Measurements from ENCODE around the gene CRYGN.

CRYGN gene

DNA sequence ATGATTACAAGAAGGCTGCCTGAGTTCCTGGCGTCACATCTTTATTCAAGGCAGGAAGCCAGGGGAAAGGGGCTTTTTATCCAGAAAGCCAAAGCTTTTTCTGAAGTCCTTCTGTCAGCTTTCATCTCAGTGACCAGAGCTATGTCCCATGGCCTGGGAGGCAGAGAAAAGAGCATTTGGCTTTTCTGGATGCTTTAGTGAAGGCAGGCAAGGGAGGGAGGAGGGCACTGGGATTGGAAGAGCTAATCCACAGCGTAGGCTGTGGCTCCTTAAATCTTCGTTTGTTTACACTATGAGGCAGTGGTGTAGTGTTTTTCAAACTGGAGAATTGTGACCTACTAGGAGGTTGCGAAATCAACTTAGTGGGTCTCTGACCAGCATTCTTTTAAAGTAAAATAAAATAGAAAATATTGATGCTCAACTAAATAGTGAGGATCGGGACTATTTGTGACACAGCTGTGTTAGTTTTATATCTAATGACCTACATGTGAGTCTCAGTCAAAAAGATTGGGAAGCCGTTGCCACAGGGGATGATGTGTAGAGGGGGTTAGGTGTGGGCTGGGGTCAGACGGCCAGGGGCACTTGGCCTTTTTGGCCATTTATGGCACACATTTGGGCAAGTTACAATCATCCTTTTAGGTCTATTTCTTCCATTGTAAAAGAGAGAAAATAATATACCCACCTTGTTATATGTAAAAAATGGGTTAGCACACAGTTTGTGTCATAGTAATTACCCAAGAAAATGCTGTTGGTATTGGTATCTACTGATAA is 14.1 kb downstream of the CRYGN start:
- DNase-seq = no peak

DNA sequence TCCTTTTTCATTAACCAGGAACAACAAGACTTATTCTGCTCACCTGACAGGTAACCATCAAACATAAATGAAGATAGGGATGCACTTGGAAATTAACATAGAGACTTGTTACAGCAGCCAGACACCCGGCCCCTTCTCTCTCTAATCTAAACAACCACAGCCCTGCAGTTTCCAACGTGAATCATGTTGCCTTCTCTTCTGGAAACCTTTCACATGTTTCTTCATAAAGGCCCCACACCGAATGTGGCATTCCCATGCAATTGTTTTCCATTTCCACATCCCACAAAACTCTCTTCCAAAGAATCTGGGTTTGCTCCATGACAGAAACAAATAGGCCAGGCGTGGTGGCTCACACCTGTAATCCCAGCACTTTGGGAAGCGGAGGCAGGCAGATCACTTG is 15.1 kb downstream of the CRYGN start:
- no peak for DNase-seq

DNA sequence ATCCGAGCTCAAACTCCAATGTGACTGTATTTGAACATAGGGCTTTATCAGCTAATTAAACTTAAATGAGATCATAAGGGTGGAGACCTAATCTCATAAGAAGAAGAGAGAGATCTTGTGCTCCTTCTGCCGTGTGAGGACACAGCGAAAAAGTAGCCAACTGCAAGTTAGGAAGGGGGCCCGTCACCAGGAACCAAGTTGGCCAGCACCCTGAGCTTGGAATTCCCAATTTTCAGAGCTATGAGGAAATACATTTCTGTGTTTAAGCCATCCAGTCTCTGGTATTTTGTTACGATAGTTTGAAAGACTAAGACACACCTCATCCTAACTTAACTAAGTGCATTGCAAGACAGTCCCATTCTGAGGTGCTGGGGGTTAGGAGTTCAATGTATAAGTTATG is 16.0 kb downstream of the CRYGN start:
- no peak for DNase-seq

DNA sequence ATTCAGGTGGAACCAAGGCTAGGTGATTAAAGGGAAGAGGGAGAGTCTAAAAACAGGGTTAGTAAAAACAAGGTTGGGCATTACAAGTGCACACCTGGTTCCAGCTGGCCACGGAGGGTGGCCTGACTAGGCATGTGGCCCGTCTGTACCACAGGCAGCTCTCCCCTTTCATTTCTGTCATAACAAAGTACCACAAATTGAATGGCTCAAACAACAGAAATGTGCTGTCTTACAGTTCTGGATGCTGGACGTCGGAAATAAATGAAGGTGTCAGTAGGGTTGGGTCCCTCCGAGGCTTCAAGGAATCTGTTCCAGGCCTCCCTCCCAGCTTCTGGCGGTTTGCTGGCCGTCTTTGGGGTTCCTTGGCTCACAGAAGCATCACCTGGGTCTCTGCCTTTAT is 16.7 kb downstream of the CRYGN start:
- no peak for DNase-seq

DNA sequence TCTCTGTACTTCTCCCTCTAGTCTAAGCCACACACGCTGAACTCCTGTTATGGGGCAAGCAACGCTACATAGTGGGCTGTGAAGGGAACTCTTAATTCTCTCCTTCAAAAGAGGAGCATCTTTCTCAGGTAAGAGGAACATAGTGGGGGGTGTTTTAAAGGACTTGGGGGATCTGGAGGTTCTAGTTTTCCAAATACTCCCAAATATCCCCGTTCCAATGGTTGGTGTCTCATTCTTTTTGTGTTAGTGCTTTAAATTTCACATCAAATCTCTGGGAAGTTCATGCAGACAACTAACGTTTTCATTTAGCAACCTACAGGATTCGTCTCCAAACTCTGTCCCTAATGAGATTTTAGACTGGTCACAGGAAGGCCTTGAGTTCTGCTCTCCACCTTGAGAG is 17.7 kb downstream of the CRYGN start:
- no peak for DNase-seq

DNA sequence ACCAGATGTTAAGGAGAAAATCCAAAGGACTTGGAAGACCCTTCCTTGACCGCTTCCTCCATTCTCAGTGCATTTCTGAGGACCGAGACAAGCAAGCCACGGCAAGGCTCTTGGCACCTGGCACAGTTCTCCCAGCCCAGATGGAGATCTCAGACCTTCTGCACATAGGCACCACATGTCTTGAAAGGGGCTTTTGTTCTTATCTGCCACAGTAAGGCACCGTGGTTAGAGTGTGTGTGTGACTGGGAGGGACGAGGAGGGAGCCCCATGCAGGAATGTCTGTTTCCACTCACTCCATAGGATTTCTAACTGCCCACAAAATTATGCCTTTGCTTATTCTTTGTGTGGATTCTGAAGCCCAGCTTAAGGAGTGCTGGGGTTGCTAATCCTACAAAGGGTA is 19.8 kb downstream of the CRYGN start:
- no peak for DNase-seq

DNA sequence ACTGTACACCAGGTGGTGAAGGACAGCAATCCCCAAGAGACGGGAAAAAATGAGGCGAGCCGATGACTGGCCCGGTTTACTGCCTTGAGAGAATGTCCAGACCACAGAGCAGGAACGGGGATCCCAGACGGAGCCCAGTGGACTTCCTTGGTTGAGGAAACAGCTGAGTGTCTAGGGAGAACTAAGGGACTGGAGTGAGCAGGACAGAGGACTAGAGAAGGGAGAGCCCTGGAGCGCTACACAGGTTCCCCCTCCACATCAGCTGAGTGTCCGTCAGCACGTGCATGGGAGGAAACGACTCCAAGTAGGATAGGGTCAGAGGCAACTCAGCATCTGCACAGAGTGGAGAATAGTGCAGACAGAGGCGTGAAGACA is 23.0 kb downstream of the CRYGN start:
- no peak for DNase-seq

DNA sequence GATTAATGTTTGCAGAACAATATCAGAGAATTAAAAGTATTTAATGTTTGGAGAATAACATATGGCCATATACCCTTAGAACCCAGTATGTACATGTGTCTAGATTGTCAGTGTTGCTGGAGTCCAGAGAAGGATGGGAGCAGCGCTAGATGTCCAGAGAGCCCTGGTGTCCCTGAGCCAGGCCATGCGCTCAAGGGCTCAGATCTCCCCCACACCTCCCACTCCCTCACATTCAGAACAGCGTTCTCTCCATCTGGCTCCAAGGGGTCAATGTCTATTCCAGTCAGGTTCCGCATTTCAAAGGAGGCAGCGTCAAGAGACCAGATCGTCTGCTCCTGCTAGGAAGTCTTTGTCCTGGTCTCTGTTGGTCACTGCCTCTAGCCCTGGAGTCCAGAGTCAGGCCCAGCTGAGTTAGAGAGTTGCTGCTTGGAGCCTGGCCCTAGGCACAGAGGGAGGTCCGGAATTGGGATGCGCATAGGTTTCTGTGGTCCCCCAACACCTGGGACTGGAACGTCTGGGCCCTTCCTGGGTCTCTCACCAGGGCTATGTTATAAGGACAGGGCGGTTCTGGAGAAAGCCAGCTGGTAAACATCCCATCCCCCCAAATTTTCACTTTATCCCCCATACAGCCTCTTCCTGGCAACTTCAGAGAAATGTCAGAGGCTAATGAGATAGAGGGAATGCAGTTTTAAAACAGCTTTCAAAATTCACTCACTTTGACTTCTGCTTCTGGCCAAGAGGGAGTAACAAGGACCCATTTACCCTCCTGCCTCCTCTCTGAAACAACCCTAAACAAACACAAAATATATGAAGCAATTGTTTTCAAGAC is 23.6 kb downstream of the CRYGN start:
- DNase-seq = no peak

DNA sequence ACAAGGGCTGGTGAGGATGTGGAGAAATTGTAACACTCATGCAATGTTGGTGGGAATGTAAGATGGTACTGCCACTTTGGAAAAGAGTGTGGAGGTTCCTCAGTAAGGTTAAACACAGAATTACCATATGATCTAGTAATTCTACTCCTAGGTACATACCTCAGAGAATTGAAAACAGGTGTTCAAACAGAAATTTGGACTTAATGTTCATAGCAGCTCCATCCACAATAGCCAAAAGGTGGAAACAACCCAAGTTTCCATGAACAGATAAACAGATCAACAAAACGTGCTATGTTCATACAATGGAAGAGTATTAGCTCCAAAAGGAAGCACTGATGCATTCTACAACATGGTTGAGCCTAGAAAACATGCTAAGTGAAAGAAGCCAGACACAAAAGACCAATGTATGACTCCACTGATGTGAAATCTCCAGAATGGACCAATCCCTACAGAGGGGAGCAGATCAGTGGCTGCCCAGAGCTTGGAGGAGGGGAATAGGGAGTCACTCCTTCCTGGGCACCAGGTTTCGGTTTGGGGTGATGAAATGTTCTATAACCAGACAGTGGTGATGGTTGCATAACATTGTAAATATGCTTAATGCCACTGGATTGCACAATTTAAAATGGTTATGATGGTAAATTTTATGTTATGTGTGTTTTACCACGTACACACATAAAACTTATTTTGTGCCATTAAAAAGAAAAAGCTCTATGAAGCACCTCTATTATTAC is 24.4 kb downstream of the CRYGN start:
- no peak for DNase-seq

DNA sequence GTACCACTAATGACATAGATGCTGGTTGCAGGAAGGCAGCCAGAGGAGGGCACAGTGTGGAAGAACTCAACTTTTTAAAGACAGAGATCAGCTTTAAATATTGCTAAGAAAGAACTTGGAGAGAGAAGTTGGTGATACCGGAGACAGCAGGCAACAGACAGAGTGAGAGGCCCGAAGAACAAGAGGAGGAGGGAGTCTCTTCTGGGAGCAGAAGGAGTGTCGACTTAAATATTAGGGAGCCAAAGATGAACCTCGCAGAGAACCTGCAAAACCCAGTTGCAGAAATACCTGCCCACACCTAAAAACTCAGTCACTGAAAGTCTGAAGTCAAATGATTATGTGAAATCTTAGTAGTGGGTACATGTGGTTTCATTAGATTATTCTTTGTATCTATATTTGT is 26.7 kb downstream of the CRYGN start:
- no peak for DNase-seq

DNA sequence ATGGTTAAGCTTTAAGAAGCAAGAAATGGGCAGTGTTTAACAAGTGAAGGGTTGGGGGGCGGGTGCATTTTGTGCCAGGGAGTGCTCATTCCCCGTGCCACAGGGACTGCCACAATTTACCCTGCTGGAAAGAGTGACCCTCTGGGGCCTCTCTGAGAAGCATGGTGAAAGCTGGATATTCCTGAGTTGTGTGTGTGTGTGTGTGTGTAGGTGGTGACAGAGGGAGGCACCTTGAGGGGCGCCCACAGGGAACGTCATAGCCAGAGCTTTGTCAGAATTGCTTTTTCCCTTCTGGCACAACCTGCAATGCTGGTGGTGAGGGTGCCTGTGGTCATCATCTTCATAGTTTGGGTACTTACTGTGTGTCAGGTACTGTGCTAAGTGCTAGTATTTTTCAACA is 27.6 kb downstream of the CRYGN start:
- DNase-seq = no peak

DNA sequence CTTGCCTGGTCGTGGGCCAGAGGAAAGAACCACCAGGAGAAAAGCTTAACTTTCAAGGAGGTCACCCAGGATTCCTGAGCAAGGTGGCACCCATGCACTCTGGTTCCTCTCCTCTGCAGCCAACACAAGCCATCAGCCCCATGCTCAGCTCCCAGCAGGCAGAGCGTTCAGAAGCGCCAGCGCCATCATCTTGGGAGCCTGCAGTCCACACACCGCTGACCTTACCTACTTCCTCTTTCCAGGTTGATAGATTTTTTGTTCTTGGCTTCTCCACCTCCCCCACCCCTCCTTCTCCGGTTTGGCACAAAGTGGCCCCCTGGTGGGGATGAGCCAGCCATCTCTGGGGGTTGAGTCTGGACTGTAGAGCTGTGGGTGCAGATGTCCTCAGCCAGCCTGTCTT is 28.4 kb downstream of the CRYGN start:
- DNase-seq = no peak

DNA sequence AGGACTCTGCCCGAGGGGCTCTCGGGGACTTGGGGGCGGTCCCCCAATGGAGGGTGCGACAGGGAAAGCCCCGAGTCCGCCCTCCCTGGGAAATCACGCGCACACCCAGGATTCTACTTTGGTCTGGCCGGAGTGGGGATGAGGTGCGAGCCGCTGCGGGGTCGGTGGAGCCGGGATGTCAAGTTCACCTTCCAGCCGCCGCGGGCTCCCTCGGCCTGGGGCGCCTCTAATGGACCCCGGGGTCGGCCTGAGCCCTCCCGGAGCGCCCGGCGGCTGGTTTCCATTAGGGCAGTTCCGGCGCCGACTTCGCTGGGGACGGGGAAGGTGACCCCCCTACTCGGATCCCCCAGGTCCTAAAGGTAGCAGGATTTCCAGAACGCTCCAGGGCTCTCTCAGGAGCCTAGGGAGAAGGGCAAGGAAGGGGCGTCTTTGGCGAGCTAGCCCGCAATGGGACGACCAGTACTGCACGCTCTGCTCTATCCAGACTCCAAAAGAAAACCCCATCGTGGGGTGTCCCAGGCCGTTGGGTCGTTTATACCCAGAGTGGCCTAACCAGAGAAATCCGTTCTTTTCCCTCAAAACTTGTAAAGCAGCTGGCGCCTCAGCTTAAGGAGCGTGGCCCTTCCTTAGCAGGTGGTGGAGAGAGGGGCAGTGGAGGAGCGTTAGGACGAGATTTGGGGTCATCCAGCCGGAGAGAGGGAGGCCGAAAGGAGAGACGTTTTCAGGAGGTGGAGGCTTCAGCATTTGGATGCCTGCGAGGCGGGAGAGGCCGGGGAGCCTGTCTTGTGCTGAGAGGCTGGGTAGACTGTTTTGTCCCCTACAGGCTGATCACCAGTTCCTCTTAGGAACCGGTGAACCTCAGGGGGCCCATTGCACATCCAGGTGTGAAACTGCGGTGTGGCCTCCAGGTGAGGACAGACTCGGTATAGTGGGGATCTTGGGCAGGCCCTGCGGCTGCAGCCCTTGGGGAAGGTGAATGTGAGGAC is 29.2 kb downstream of the CRYGN start:
- DNase-seq = no peak

DNA sequence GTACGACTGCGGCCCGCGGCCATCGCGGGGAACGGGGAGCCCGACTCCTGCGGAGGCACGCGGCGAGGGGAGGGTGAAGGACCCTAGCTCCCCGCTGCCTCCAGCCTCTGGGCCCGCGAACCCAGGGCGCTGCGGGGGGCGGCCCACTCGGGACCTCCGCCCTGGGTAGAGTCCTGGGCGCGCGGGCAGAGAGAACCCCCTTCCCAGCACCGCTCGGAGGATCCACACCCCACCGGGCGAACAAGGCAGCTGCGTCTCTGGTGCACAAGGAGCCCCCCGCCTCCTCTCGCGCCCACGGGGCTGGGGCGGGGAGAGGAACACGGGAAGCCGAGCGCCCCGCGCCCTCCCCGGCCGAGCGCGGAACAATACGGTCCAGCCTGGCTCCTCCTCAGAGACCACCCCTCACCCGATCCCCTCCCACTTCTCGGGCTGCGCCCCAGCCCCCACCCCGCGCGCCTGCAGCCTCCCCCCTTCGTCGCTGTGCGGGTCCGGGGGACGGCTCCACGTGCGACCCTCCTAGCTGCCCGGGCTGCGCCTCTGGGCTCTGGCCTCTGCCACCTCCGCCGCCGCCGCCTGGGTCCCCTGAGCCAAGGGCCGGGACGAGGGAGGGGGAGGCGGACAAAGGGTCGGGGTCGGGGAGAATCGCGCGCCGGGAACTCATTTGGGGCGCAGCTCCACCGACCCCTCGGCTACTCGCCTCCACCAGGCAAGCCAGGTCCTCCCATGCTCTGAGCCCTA is 30.1 kb downstream of the CRYGN start, which contains the start of gene WDR86:
WDR86 (minus strand) TSS at position 372 of the 738 bp plus-strand sequence. CDS start 449 bp downstream, outside the sequence.
- no peak for DNase-seq

DNA sequence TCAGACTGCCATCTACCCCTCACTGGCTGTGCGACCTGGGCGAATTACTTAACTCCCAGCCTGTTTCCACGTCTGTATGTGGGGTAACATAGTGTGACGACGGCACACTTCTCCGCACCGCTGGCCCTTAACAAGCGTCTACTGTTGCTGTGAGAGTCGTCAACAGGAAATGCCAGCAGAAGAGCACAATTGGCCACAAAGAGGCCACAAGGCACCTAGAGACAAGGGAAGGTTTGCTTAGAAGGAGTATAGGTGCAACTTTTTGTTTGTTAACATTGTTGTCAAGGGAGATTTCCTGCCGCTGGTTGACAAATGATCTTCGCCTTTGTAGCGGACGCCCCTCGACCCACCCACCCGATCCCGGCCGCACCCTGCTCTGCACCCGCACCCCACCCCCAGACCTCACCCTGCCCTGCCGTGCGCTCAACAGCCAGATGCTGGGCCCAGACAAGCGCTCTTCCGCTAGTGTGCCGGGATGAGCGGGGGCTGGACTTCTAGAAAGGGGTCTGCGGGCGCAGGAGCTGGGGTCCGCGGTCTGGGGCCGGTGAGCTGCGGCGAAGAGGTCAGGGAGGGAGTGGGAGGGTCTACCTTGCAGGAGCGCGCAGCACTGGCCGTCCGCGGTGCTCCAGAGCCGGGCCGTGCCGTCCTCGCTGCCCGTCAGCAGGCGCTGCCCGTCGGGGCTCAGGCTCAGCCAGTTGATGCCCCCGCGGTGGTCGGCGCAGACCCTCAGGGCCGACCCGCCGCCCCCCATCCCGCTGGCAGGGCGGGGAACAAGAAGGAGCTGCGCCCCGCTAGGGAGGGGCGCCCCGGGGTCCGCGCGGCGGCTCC is 30.9 kb downstream of the CRYGN start:
- DNase-seq = no peak

DNA sequence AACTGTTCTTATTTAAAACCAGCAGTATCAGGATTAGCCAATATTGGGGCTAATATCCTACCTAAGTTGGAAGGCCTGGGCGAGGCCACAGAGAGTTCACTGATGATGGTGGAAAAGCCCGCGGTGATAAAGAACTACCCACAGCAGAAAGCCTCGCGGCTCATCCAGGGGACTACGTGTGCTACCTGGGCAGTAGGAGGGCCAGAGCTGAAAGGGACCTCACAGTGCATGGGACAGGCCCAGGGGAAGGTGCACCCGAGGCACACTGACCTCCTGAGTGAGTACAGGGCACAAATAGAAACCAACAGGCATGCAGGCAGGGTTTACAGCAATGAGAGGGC is 31.5 kb downstream of the CRYGN start:
- no peak for DNase-seq

DNA sequence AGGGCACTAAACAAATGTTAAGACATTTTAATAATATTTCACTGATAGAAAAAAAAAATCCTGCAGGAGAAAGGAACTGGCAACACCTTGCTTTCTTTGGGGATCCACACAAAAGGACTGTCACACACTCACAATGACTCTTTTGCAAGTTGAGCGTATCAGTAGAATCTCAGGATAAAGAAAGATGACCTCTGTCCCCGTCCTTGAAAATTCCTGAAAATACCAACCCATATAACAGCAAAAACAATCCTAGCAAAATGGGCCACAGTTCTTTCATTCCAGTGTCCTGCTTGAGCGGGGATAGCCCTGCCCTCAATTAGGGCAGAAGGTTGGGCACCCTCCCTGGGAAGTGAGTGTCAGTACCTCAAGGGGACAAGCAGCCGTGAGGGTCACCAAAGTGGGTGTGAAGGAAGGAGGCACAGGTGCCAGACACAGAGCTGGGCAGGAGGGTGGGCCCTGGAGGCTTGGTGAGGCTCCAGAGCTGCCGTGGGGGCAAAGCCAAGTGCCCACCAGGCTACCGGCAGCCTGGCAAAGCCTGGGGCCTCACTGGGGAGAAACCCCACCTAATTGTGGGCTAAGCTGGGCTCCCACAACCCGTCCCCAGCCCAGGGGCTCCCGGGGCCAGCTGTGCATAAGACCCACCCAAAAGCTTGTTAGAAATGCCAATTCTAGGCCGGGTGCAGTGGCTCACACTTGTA is 32.9 kb downstream of the CRYGN start:
- no peak for DNase-seq

DNA sequence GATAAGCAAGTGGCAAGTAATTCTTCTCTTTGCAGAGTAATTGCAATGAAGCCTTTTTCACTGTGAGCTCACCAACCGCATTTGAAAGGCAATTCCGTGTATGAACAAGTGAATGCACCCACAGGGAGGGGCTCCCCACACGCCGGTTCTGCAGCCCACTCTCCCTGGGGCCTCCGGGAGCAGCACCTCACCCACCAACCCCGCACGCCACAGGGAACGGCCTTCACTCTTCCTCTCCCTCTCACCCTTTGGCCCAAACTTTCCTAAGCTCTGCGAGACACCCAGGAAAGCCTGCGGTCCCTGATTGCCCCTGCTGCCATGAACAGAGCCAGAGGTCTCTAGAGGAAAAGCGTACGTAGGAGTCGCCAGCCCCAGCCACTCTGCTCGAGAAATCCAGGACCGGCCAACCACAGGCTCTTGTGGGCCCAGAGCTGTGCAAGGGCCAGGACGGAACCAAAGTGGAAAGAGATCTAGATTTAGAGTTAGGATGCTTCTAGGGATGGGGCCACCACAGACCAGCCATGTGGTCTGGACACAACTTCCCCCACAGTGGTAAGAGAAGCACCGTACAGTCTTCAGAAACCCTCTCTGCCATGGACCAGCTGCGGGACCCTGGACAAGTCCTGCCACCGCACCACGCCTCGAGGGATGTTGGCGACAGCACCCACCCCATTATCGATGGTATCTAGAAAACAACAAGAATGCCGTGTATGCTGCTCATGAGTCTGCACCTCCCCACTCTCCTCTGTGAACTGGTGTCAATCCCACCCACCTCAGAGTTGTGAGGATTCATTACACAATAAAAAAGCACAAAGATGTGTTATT is 33.7 kb downstream of the CRYGN start:
- no peak for DNase-seq

DNA sequence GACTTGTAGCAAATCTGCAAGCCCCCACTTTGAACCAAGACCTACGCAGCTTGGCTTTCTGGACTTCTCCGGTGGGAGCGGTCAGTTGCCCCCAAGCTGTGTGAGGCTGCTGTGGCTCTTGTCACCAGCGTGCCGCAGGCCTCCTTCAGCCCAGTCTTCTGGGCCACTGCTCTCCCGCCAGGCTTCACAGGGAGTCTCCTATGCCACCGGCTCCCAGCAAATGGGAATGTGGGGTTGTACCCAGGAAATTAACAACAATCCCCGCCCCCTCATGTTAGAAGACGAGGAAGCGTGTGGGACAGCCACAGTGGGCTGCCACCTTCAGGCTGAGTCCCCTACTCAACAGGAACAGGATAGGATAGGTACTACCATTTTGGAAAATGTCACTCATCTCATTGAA is 34.4 kb downstream of the CRYGN start:
- DNase-seq = no peak

Data from 8988T (cell line).